SK-N-SH treated with all-trans-retinoic acid at 6 μM for 48 hours (cell line): ENCODE measurements around the gene ADI1.

Experiments used
- ATAC-seq: fragments of 200-7000 bp; cut with Tn5 transposase; 3 replicates; pipeline ENCODE4 v1.9.1; 2020; ENCODE audit warnings: mild to moderate bottlenecking, moderate library complexity
- ARNTL ChIP-seq: fragments of 450-650 bp; formaldehyde crosslinking; IDR thresholded peaks from 2 replicates; pipeline ENCODE4 v1.5.0; 2020; ENCODE audit warnings: low read depth, mild to moderate bottlenecking, moderate library complexity, borderline replicate concordance
- BACH2 ChIP-seq: fragments of 250-450 bp; sonication (Bioruptor Pico); IDR thresholded peaks from 2 replicates; pipeline ENCODE4 v1.9.0; 2021; ENCODE audit warnings: mild to moderate bottlenecking, borderline replicate concordance
- CREB5 ChIP-seq: fragments of 250-450 bp; sonication (Bioruptor Pico); IDR thresholded peaks from 2 replicates; pipeline ENCODE4 v1.5.1; 2020; ENCODE audit warnings: low read depth, mild to moderate bottlenecking, moderate library complexity
- CSDC2 ChIP-seq: fragments of 250-450 bp; sonication (Bioruptor Pico); IDR thresholded peaks from 2 replicates; pipeline ENCODE4 v1.5.0; 2020; ENCODE audit warnings: mild to moderate bottlenecking, moderate library complexity
- CSRNP3 ChIP-seq: fragments of 250-450 bp; sonication (Bioruptor Pico); IDR thresholded peaks from 2 replicates; pipeline ENCODE4 v1.5.1; 2021; ENCODE audit warnings: mild to moderate bottlenecking, moderate library complexity
- ESRRG ChIP-seq: fragments of 250-450 bp; sonication (Bioruptor Pico); IDR thresholded peaks from 2 replicates; pipeline ENCODE4 v1.6.1; 2021; ENCODE audit warnings: mild to moderate bottlenecking
- GLIS3 ChIP-seq: fragments of 250-450 bp; sonication (Bioruptor Pico); IDR thresholded peaks from 2 replicates; pipeline ENCODE4 v1.5.0; 2020; ENCODE audit warnings: mild to moderate bottlenecking, moderate library complexity
- ISL1 ChIP-seq: fragments of 250-450 bp; sonication (Bioruptor Pico); IDR thresholded peaks from 2 replicates; pipeline ENCODE4 v2.1.2; 2022; ENCODE audit warnings: mild to moderate bottlenecking, moderate library complexity
- OSR1 ChIP-seq: fragments of 250-450 bp; sonication (Bioruptor Pico); IDR thresholded peaks from 2 replicates; pipeline ENCODE4 v1.8.0; 2022; ENCODE audit warnings: moderate library complexity, mild to moderate bottlenecking, inconsistent platforms
- POU6F1 ChIP-seq: fragments of 250-450 bp; sonication (Bioruptor Pico); IDR thresholded peaks from 2 replicates; pipeline ENCODE4 v1.8.0; 2021; ENCODE audit warnings: low read depth, mild to moderate bottlenecking, moderate library complexity, borderline replicate concordance
- PPARA ChIP-seq: fragments of 250-450 bp; sonication (Bioruptor Pico); IDR thresholded peaks from 2 replicates; pipeline ENCODE4 v1.5.0; 2020; ENCODE audit warnings: mild to moderate bottlenecking, borderline replicate concordance
- RARB ChIP-seq: fragments of 250-450 bp; sonication (Bioruptor Pico); IDR thresholded peaks from 2 replicates; pipeline ENCODE4 v1.8.0; 2021; ENCODE audit warnings: mild to moderate bottlenecking, moderate library complexity
- SNAI2 ChIP-seq: fragments of 250-450 bp; sonication (Bioruptor Pico); IDR thresholded peaks from 2 replicates; pipeline ENCODE4 v1.5.0; 2020; ENCODE audit warnings: mild to moderate bottlenecking, moderate library complexity
- TCF4 ChIP-seq: fragments of 250-450 bp; sonication (Bioruptor Pico); IDR thresholded peaks from 2 replicates; pipeline ENCODE4 v1.8.0; 2021; ENCODE audit warnings: mild to moderate bottlenecking, moderate library complexity, borderline replicate concordance
- TOX ChIP-seq: fragments of 250-450 bp; sonication (Bioruptor Pico); IDR thresholded peaks from 2 replicates; pipeline ENCODE4 v1.8.0; 2021; ENCODE audit warnings: mild to moderate bottlenecking, moderate library complexity, borderline replicate concordance
- ZC3H10 ChIP-seq: fragments of 250-450 bp; sonication (Bioruptor Pico); IDR thresholded peaks from 2 replicates; pipeline ENCODE4 v1.5.1; 2021; ENCODE audit warnings: mild to moderate bottlenecking, moderate library complexity
- ZFP3 ChIP-seq: fragments of 250-450 bp; sonication (Bioruptor Pico); IDR thresholded peaks from 2 replicates; pipeline ENCODE4 v1.5.0; 2020; ENCODE audit warnings: mild to moderate bottlenecking, moderate library complexity
- ZFP30 ChIP-seq: fragments of 450-650 bp; formaldehyde crosslinking; IDR thresholded peaks from 2 replicates; pipeline ENCODE4 v1.5.0; 2022; ENCODE audit warnings: mild to moderate bottlenecking, moderate library complexity
- ZNF565 ChIP-seq: fragments of 450-650 bp; formaldehyde crosslinking; conservative IDR thresholded peaks from 2 replicates; pipeline ENCODE4 v1.5.0; 2020; ENCODE audit warnings: low read depth, mild to moderate bottlenecking, moderate library complexity
- ZNF70 ChIP-seq: fragments of 450-650 bp; formaldehyde crosslinking; IDR thresholded peaks from 2 replicates; pipeline ENCODE4 v1.5.0; 2020; ENCODE audit warnings: mild to moderate bottlenecking, moderate library complexity
- ZNF8 ChIP-seq: fragments of 450-650 bp; formaldehyde crosslinking; IDR thresholded peaks from 2 replicates; pipeline ENCODE4 v1.5.0; 2020; ENCODE audit warnings: mild to moderate bottlenecking, moderate library complexity
- TF ChIP-seq, protein P1 (sequence below): fragments of 250-450 bp; sonication (Bioruptor Pico); IDR thresholded peaks from 2 replicates; pipeline ENCODE4 v1.8.0; 2020; ENCODE audit warnings: mild to moderate bottlenecking, moderate library complexity, borderline replicate concordance

Gene ADI1

DNA sequence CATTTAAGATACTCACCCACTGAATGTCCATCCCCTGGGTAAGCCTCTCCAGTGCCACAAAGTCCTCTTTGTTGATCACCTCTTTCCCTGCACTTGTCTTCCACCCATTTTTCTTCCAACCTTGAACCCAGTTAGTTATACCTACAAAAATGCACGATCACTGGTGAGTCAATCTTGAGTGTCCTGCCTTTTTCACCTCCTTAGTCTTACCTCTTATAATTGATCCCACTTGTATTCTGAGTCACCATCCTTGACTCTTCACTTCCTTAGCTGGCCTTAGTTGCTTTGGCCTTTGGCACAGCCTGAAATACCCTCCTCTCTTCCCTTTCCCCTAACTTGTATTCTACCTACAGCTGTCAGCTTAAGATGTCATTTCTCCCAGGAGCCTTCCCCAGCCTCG, 28.6 kb upstream of the ADI1 start:
- TF ChIP-seq ESRRG (CRISPR knock-in tag) (no peak), CREB5 (CRISPR knock-in tag) (no peak), ISL1 (CRISPR knock-in tag) (no peak), ZNF565 (no peak), CSDC2 (no peak), ZFP30 (CRISPR knock-in tag) (no peak), ZNF8 (CRISPR knock-in tag) (no peak), ZNF70 (peak; percentile 99)
- TF ChIP-seq, all 23 proteins: peak for 1
- no peak for ATAC-seq

DNA sequence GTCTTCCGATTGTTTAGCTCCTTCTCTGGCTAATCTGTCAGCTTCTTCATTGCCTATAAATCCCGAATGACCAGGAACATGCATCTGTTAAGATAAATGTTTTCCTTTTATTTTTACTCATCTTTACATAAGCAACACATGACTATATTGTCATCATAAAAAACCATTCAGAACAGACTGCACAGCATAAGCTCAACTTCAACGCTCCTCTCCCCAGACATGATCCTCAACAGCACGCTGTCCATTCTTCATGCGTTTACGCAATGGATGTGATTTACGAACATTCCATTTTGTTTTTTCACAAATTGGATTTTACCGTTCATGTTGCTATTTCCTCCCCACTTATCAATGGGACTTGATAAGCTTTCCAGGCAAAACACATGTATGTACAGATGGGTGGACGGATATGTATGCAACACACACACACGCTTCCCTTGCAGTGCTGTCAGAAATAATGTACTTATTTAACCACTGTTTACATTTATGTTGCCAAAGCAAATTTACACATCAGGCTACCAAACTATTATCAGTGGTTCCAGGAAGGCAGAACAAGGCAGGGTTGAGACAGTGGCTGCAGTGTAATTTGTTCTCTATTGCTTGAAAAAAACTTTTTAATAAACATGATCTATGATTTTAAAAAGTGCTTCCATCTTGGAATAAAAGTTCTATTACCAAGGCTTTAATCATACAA, 26.6 kb upstream of the ADI1 start:
- no peak for ATAC-seq
- TF ChIP-seq GLIS3 (CRISPR knock-in tag) = no peak
- TF ChIP-seq CSDC2 = no peak
- TF ChIP-seq SNAI2 (CRISPR knock-in tag) = no peak
- TF ChIP-seq POU6F1 = no peak
- no peak for TF ChIP-seq ZFP3 (CRISPR knock-in tag)
- TF ChIP-seq ZNF565 = no peak
- no peak for TF ChIP-seq CREB5 (CRISPR knock-in tag)
- no peak for TF ChIP-seq ZC3H10 (CRISPR knock-in tag)
- TF ChIP-seq, protein P1, sequence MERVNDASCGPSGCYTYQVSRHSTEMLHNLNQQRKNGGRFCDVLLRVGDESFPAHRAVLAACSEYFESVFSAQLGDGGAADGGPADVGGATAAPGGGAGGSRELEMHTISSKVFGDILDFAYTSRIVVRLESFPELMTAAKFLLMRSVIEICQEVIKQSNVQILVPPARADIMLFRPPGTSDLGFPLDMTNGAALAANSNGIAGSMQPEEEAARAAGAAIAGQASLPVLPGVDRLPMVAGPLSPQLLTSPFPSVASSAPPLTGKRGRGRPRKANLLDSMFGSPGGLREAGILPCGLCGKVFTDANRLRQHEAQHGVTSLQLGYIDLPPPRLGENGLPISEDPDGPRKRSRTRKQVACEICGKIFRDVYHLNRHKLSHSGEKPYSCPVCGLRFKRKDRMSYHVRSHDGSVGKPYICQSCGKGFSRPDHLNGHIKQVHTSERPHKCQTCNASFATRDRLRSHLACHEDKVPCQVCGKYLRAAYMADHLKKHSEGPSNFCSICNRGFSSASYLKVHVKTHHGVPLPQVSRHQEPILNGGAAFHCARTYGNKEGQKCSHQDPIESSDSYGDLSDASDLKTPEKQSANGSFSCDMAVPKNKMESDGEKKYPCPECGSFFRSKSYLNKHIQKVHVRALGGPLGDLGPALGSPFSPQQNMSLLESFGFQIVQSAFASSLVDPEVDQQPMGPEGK (CRISPR knock-in tag) = no peak
- no peak for TF ChIP-seq ISL1 (CRISPR knock-in tag)
- no peak for TF ChIP-seq ZNF8 (CRISPR knock-in tag)
- no peak for TF ChIP-seq TCF4 (CRISPR knock-in tag)
- no peak for TF ChIP-seq CSRNP3 (CRISPR knock-in tag)
- no peak for TF ChIP-seq TOX
- no peak for TF ChIP-seq BACH2 (CRISPR knock-in tag)
- TF ChIP-seq ZFP30 (CRISPR knock-in tag) = no peak
- no peak for TF ChIP-seq ZNF70
- no peak for TF ChIP-seq ARNTL (CRISPR knock-in tag)
- TF ChIP-seq ESRRG (CRISPR knock-in tag) = no peak
- TF ChIP-seq RARB (CRISPR knock-in tag) = no peak

- no peak for TF ChIP-seq ZFP3 (CRISPR knock-in tag)
- TF ChIP-seq CREB5 (CRISPR knock-in tag) = no peak
- TF ChIP-seq PPARA (CRISPR knock-in tag) = no peak
- TF ChIP-seq OSR1 (CRISPR knock-in tag) = no peak
- no peak for TF ChIP-seq SNAI2 (CRISPR knock-in tag)
- no peak for TF ChIP-seq ZNF565
- no peak for TF ChIP-seq ISL1 (CRISPR knock-in tag)
- ATAC-seq = no peak
Observed at GRCh38 chr2:3543023-3543683, 23.8 kb upstream of the ADI1 start.
